Measurements from ENCODE around the gene WDFY2. TPM values are rescaled to one million over a fixed set of nuclear protein-coding genes. Genes with fewer than 3 reads are reported as not detected.

WDFY2 gene
- total RNA-seq, 1 experiment from 2014 or later = 14.1 TPM

DNA sequence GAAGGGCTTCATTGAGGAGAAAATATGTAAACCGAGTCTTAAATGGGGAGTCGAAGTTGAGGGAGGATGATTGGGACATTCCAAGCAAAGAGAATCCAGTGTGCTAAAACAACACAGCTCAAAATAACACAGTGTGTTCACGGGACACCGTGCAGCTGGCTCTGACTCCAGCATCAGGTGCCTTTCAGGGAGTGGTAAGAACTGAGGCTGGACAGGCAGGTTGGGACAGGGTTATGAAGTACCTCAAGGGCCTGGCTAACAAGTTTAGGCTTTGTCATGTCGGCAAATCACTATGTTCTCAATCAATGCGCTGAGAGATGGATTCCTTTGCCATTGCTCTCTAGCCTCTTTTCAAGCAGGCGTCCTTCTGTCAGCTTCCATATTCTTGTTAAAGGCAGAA, 27.5 kb upstream of the WDFY2 start:
- no peaks in the 10 kb centered on the region for H3K9me3 ChIP-seq (ENCODE audit: insufficient read depth, low read depth)
- H3K4me1 ChIP-seq (replicated peaks; ENCODE audit: insufficient read depth) = peaks cover 11% of the 10 kb centered on the region
- no peaks in the 10 kb centered on the region for H3F3A ChIP-seq (ENCODE audit: insufficient read depth, low read depth)
- H4K20me1 ChIP-seq (ENCODE audit: insufficient read depth) = no peaks in the 10 kb centered on the region
- no peak overlapping the region for H3K4me2 ChIP-seq
- H3K9me2 ChIP-seq (ENCODE audit: insufficient read depth) = no peaks in the 10 kb centered on the region
- no peak overlapping the region for H3K4me3 ChIP-seq
- intact Hi-C loops (cut with micrococcal nuclease; ENCODE audit: unreplicated experiment) = no loop called here
- TF ChIP-seq, protein P1, sequence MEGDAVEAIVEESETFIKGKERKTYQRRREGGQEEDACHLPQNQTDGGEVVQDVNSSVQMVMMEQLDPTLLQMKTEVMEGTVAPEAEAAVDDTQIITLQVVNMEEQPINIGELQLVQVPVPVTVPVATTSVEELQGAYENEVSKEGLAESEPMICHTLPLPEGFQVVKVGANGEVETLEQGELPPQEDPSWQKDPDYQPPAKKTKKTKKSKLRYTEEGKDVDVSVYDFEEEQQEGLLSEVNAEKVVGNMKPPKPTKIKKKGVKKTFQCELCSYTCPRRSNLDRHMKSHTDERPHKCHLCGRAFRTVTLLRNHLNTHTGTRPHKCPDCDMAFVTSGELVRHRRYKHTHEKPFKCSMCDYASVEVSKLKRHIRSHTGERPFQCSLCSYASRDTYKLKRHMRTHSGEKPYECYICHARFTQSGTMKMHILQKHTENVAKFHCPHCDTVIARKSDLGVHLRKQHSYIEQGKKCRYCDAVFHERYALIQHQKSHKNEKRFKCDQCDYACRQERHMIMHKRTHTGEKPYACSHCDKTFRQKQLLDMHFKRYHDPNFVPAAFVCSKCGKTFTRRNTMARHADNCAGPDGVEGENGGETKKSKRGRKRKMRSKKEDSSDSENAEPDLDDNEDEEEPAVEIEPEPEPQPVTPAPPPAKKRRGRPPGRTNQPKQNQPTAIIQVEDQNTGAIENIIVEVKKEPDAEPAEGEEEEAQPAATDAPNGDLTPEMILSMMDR (conservative IDR thresholded peaks at IDR 0.05) = no peak
- TF ChIP-seq EZH2 (IDR thresholded peaks at IDR 0.05; ENCODE audit: low read depth) = no peak
- CTCF ChIA-PET = no interaction called here
- BruUV-seq (replicated peaks) = no TSS peak
- no peak overlapping the region for H3K27ac ChIP-seq
- no peaks in the 10 kb centered on the region for H3K36me3 ChIP-seq (ENCODE audit: low read depth)
- no peak overlapping the region for H2AFZ ChIP-seq
- no peak for DNase-seq
- POLR2A ChIA-PET (ENCODE audit: unreplicated experiment) = no interaction called here
- H3K27me3 ChIP-seq (ENCODE audit: insufficient read depth, low read depth) = no peaks in the 10 kb centered on the region
- no peaks in the 10 kb centered on the region for H3K79me2 ChIP-seq (ENCODE audit: low read depth)

DNA sequence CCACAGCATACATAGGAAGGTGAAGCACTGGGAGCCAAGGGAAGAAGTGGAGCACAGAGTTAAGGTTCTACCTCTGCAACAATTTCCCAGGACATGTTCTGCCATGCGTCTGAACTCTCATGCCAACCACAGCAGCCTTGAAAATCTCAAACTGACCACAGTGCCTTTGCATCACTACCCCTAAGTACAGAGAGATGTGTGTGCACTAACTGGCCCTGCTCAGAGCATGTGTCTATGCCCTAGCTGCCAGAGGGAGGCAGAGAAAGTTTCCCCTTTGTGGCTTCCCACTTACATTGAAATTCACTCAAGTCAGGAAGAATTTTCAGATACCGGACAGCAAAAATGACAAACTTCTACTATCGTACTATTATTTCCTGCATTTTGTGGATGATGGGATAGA, 26.8 kb upstream of the WDFY2 start:
- no peaks in the 10 kb centered on the region for H3F3A ChIP-seq (ENCODE audit: insufficient read depth, low read depth)
- TF ChIP-seq, protein P1 (conservative IDR thresholded peaks at IDR 0.05) = no peak
- no peak for TF ChIP-seq EZH2 (IDR thresholded peaks at IDR 0.05; ENCODE audit: low read depth)
- peak overlapping the region; percentile 50; the same call in 1 of the 2 replicates for H2AFZ ChIP-seq
- intact Hi-C loops (cut with micrococcal nuclease; ENCODE audit: unreplicated experiment) = no loop called here
- H3K4me1 ChIP-seq (replicated peaks; ENCODE audit: insufficient read depth) = peaks cover 11% of the 10 kb centered on the region
- H3K79me2 ChIP-seq (ENCODE audit: low read depth) = no peaks in the 10 kb centered on the region
- ChIA-PET POLR2A (ENCODE audit: unreplicated experiment) (no interaction called here), CTCF (no interaction called here)
- no peak for DNase-seq
- H3K9me3 ChIP-seq (ENCODE audit: insufficient read depth, low read depth) = no peaks in the 10 kb centered on the region
- no TSS peak for BruUV-seq (replicated peaks)
- H3K36me3 ChIP-seq (ENCODE audit: low read depth) = no peaks in the 10 kb centered on the region
- H3K27me3 ChIP-seq (ENCODE audit: insufficient read depth, low read depth) = no peaks in the 10 kb centered on the region
- H4K20me1 ChIP-seq (ENCODE audit: insufficient read depth) = no peaks in the 10 kb centered on the region
- H3K4me3 ChIP-seq = no peak overlapping the region
- H3K27ac ChIP-seq = no peak overlapping the region
- peak overlapping the region; percentile 63 for H3K4me2 ChIP-seq
- no peaks in the 10 kb centered on the region for H3K9me2 ChIP-seq (ENCODE audit: insufficient read depth)

DNA sequence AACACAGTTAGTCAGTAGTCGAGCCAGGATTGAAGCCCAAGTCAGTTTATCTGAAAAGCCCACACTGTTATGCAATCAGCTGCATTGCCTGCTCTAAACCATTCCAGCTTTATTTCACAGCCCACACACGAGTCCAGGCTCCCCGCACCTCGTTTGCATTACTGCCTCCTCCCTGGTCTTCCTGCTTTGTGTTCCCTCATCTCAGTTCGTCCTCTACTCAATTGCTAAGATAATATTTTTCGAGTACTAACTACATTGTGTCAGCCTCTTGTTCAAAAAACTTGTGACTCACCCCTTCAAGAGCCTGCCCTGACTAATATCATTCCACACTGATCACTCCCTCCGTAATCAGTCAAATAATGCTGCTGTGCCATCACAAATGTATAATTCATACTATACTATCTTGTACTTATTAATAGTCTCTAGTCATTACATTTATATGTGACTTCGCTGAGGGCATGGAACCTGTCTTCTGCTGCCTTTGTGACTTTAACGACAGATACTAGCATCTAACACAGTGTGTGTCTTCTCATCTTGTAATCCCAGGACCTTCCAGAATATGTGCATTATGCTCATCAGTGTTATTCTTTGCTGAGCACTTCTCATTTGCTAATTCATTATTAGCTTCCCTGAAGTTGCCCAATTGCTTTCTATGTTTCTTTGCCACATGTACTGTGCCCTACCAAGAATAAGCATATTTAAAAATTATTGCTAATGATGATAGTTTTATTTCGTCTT, 26.2 kb upstream of the WDFY2 start:
- Histone ChIP-seq H3K4me3 (no peak overlapping the region), H3K79me2 (ENCODE audit: low read depth) (no peaks in the 10 kb centered on the region), H3K4me1 (replicated peaks; ENCODE audit: insufficient read depth) (peaks cover 11% of the 10 kb centered on the region), H4K20me1 (ENCODE audit: insufficient read depth) (no peaks in the 10 kb centered on the region), H2AFZ (peak overlapping the region; percentile 50; the same call in 1 of the 2 replicates), H3K36me3 (ENCODE audit: low read depth) (no peaks in the 10 kb centered on the region), H3K9me3 (ENCODE audit: insufficient read depth, low read depth) (no peaks in the 10 kb centered on the region), H3F3A (ENCODE audit: insufficient read depth, low read depth) (no peaks in the 10 kb centered on the region), H3K27me3 (ENCODE audit: insufficient read depth, low read depth) (no peaks in the 10 kb centered on the region), H3K4me2 (peak overlapping the region; percentile 63), H3K27ac (no peak overlapping the region), H3K9me2 (ENCODE audit: insufficient read depth) (no peaks in the 10 kb centered on the region)
- no TSS peak for BruUV-seq (replicated peaks)
- peak; percentile 20 to 68 for DNase-seq
- ChIA-PET CTCF (no interaction called here), POLR2A (ENCODE audit: unreplicated experiment) (no interaction called here)
- TF ChIP-seq, protein P1 (conservative IDR thresholded peaks at IDR 0.05) = no peak
- no peak for TF ChIP-seq EZH2 (IDR thresholded peaks at IDR 0.05; ENCODE audit: low read depth)
- intact Hi-C loops (cut with micrococcal nuclease; ENCODE audit: unreplicated experiment) = no loop called here

All from PC-9 (cell line).